H1 (cell line): ENCODE measurements around the gene VTN. TPM values are rescaled to one million over a fixed set of nuclear protein-coding genes. Genes with fewer than 3 reads are reported as not detected.

Experiments used
- CTCF ChIA-PET: fragments of 300-600 bp; sonication (Branson Sonifier 250); formaldehyde crosslinking; loops from one replicate; lab custom pipeline; 2021; ENCODE audit not compliant: partially characterized antibody; lab: Charles Lee
- POLR2A ChIA-PET: fragments of 300-600 bp; sonication (Branson Sonifier 250); formaldehyde crosslinking; loops from one replicate; lab custom pipeline; 2021; ENCODE audit warnings: inconsistent platforms; ENCODE audit not compliant: partially characterized antibody; lab: Charles Lee
- DNase-seq, 2 experiments: peaks; one replicate each; pipeline versions ENCODE4 v3.0.0 to v3.0.0-alpha.2; 2010 to 2022; ENCODE audit warnings: low spot score in 2 of 2, low read depth in 1 of 2, mixed read lengths in 1 of 2
- FAIRE-seq: peaks from 2 replicates; lab custom pipeline; 2011; peaks lifted over from hg19 to GRCh38; lab: Jason Lieb, UNC
- H2AFZ ChIP-seq: 2 replicates; pipeline ENCODE4 v1.8.1; 2012; ENCODE audit warnings: low read length, inconsistent platforms
- H2AK5ac ChIP-seq: 2 replicates; pipeline ENCODE4 v1.6.1; 2013; ENCODE audit warnings: low read depth, low read length
- H2BK120ac ChIP-seq: replicated peaks from 2 replicates; pipeline ENCODE3; 2013; ENCODE audit warnings: low read depth, low read length, inconsistent platforms
- H2BK12ac ChIP-seq: 2 replicates; pipeline ENCODE4 v1.6.1; 2013; ENCODE audit warnings: low read depth, low read length
- H2BK15ac ChIP-seq: 2 replicates; pipeline ENCODE4 v1.6.1; 2013; ENCODE audit warnings: low read length
- H2BK20ac ChIP-seq: 2 replicates; pipeline ENCODE4 v1.6.1; 2013; ENCODE audit warnings: low read length
- H2BK5ac ChIP-seq: 2 replicates; pipeline ENCODE4 v1.6.1; 2013; ENCODE audit warnings: low read depth, low read length
- H3K14ac ChIP-seq: 2 replicates; pipeline ENCODE4 v1.6.1; 2013; ENCODE audit warnings: inconsistent platforms; ENCODE audit not compliant: insufficient read length
- H3K18ac ChIP-seq: 2 replicates; pipeline ENCODE4 v1.6.1; 2013; ENCODE audit warnings: low read length; ENCODE audit errors: extremely low read depth
- H3K23ac ChIP-seq: 2 replicates; pipeline ENCODE4 v1.6.1; 2013; ENCODE audit warnings: inconsistent platforms; ENCODE audit not compliant: insufficient read length
- H3K23me2 ChIP-seq: 2 replicates; pipeline ENCODE4 v1.6.1; 2013; ENCODE audit warnings: low read depth, low read length
- H3K27ac ChIP-seq: 2 replicates; pipeline ENCODE4 v1.6.1; 2011; ENCODE audit warnings: low read depth, low read length, inconsistent platforms
- H3K27me3 ChIP-seq, 4 experiments: replicated peaks in 1 of 4; 1 replicate in 1 of 4; 2 replicates in 3 of 4; pipeline versions ENCODE4 v1.6.1 to v1.8.1; 2011 to 2013; ENCODE audit warnings: low read length in 3 of 4, mild to moderate bottlenecking in 3 of 4, inconsistent platforms in 2 of 4, mixed read lengths in 2 of 4, moderate library complexity in 1 of 4; ENCODE audit not compliant: control insufficient read depth in 3 of 4, insufficient read depth in 3 of 4; ENCODE audit errors: extremely low read depth in 1 of 4
- H3K36me3 ChIP-seq, 4 experiments: 2 replicates each; pipeline versions ENCODE4 v1.6.1 to v1.8.1; 2011 to 2013; ENCODE audit warnings: mild to moderate bottlenecking in 4 of 4, low read length in 3 of 4, moderate library complexity in 2 of 4, control low read depth in 1 of 4, inconsistent platforms in 1 of 4; ENCODE audit not compliant: insufficient read depth in 4 of 4, control insufficient read depth in 2 of 4
- H3K4ac ChIP-seq: replicated peaks from 2 replicates; pipeline ENCODE3; 2013; ENCODE audit warnings: low read length, low read depth, mixed read lengths, inconsistent platforms; ENCODE audit not compliant: insufficient read length
- H3K4me1 ChIP-seq, 4 experiments: replicated peaks in 1 of 4; 1 replicate in 1 of 4; 2 replicates in 3 of 4; pipeline versions ENCODE4 v1.6.1 to v1.8.1; 2011 to 2013; ENCODE audit warnings: low read length in 3 of 4, inconsistent platforms in 2 of 4, mixed read lengths in 1 of 4; ENCODE audit not compliant: insufficient read depth in 4 of 4, control insufficient read depth in 3 of 4
- H3K4me2 ChIP-seq, 2 experiments: 2 replicates each; pipeline versions ENCODE4 v1.6.1 to v1.8.1; 2011 to 2013; ENCODE audit warnings: low read depth in 2 of 2, low read length in 2 of 2, control low read depth in 1 of 2, inconsistent platforms in 1 of 2, mild to moderate bottlenecking in 1 of 2; ENCODE audit not compliant: insufficient read depth in 1 of 2
- H3K4me3 ChIP-seq, 4 experiments: fragments of 200-600, 300-600 bp in 1 of 4; sonication (generic), shearing (Covaris generic), sonication (Bioruptor Twin) in 1 of 4; 2 replicates each; pipeline versions ENCODE4 v1.5.1 to v1.8.1; 2011 to 2016; ENCODE audit warnings: low read length in 4 of 4, low read depth in 3 of 4, control low read depth in 2 of 4, inconsistent platforms in 2 of 4, mild to moderate bottlenecking in 2 of 4, mixed read lengths in 1 of 4, moderate library complexity in 1 of 4; ENCODE audit not compliant: insufficient read depth in 2 of 4; ENCODE audit errors: extremely low read depth in 1 of 4
- H3K56ac ChIP-seq: replicated peaks from 2 replicates; pipeline ENCODE3; 2013; ENCODE audit warnings: low read depth, mild to moderate bottlenecking, mixed read lengths, low read length, inconsistent platforms; ENCODE audit not compliant: insufficient read length
- H3K79me1 ChIP-seq: 2 replicates; pipeline ENCODE4 v1.6.1; 2013; ENCODE audit warnings: low read depth, low read length, control low read depth
- H3K79me2 ChIP-seq, 2 experiments: 2 replicates each; pipeline versions ENCODE4 v1.6.1 to v1.8.1; 2012 to 2013; ENCODE audit warnings: low read length in 2 of 2, mild to moderate bottlenecking in 2 of 2, inconsistent platforms in 1 of 2; ENCODE audit not compliant: insufficient read depth in 2 of 2, control insufficient read depth in 1 of 2
- H3K9ac ChIP-seq, 4 experiments: replicated peaks in 1 of 4; 1 replicate in 1 of 4; 2 replicates in 3 of 4; pipeline versions ENCODE4 v1.6.1 to v1.8.1; 2011 to 2013; ENCODE audit warnings: low read depth in 3 of 4, low read length in 3 of 4, control low read depth in 2 of 4, mild to moderate bottlenecking in 2 of 4, moderate library complexity in 2 of 4, inconsistent platforms in 1 of 4; ENCODE audit errors: extremely low read depth in 1 of 4
- H3K9me3 ChIP-seq, 2 experiments: 2 replicates each; pipeline versions ENCODE4 v1.6.1 to v1.8.1; 2012 to 2013; ENCODE audit warnings: mild to moderate bottlenecking in 2 of 2, moderate library complexity in 2 of 2, control low read depth in 1 of 2, inconsistent platforms in 1 of 2, low read depth in 1 of 2, low read length in 1 of 2, mixed read lengths in 1 of 2; ENCODE audit not compliant: insufficient read depth in 2 of 2
- H4K20me1 ChIP-seq, 2 experiments: replicated peaks in 1 of 2; 2 replicates each; pipeline versions ENCODE3 to v1.8.1; 2011 to 2013; ENCODE audit warnings: inconsistent platforms in 2 of 2, low read length in 2 of 2, mild to moderate bottlenecking in 1 of 2; ENCODE audit not compliant: insufficient read depth in 2 of 2, control insufficient read depth in 1 of 2
- H4K5ac ChIP-seq: 2 replicates; pipeline ENCODE4 v1.6.1; 2013; ENCODE audit warnings: low read length, low read depth, mixed read lengths, inconsistent platforms; ENCODE audit not compliant: insufficient read length
- H4K8ac ChIP-seq: 2 replicates; pipeline ENCODE4 v1.8.0; 2013; ENCODE audit warnings: mild to moderate bottlenecking, moderate library complexity, low read length, inconsistent platforms; ENCODE audit not compliant: insufficient read depth; ENCODE audit errors: extremely low read depth
- H4K91ac ChIP-seq: replicated peaks from 2 replicates; pipeline ENCODE3; 2013; ENCODE audit warnings: low read length, mixed read lengths, inconsistent platforms; ENCODE audit not compliant: insufficient read length
- CBX8 ChIP-seq: fragments of 300-800, 300-1000 bp; sonication (generic); IDR thresholded peaks from 2 replicates; pipeline ENCODE4 v1.7.1; 2016; ENCODE audit warnings: low read depth, low read length, borderline replicate concordance
- CTCF ChIP-seq, 3 experiments: IDR thresholded peaks; 1 replicate in 2 of 3; 2 replicates in 1 of 3; pipeline versions ENCODE4 v1.5.1 to v1.6.1; 2011; ENCODE audit warnings: low read length in 3 of 3, mild to moderate bottlenecking in 3 of 3, inconsistent platforms in 2 of 3, low read depth in 1 of 3, moderate library complexity in 1 of 3; ENCODE audit not compliant: insufficient read depth in 1 of 3; ENCODE audit errors: control extremely low read depth in 1 of 3
- KDM1A ChIP-seq: fragments of 200-600, 300-600 bp; sonication (generic); IDR thresholded peaks from 2 replicates; pipeline ENCODE4 v1.7.1; 2016; ENCODE audit warnings: mild to moderate bottlenecking, low read length, borderline replicate concordance
- MAX ChIP-seq: IDR thresholded peaks from 2 replicates; pipeline ENCODE4 v1.6.1; 2012; ENCODE audit warnings: inconsistent platforms
- POU5F1 ChIP-seq: IDR thresholded peaks from 2 replicates; pipeline ENCODE4 v1.6.1; 2011; ENCODE audit warnings: low read depth, mild to moderate bottlenecking, low read length, moderate library complexity
- RXRA ChIP-seq: IDR thresholded peaks from 2 replicates; pipeline ENCODE4 v1.6.1; 2011; ENCODE audit warnings: low read depth, mild to moderate bottlenecking, low read length, moderate library complexity; ENCODE audit not compliant: insufficient read depth
- SP1 ChIP-seq: IDR thresholded peaks from 2 replicates; pipeline ENCODE4 v1.6.1; 2011; ENCODE audit warnings: low read depth, low read length
- TAF7 ChIP-seq: optimal IDR thresholded peaks from 2 replicates; pipeline ENCODE3; 2011; ENCODE audit warnings: low read depth, mild to moderate bottlenecking, inconsistent platforms, low read length, moderate library complexity, borderline replicate concordance
- TCF12 ChIP-seq: IDR thresholded peaks from 2 replicates; pipeline ENCODE4 v1.6.1; 2011; ENCODE audit warnings: low read depth, mild to moderate bottlenecking, low read length
- WGBS, 2 experiments: shearing (Covaris generic) in 1 of 2; methylation state at CpG; one replicate each; pipeline versions ENCODE4 v1.1.6 to v1.1.7; 2013 to 2015; ENCODE audit warnings: low lambda C conversion rate in 2 of 2, mixed read lengths in 2 of 2, inconsistent platforms in 1 of 2, low coverage in 1 of 2, missing lambda C conversion rate in 1 of 2; ENCODE audit not compliant: insufficient replicate concordance in 2 of 2, insufficient coverage in 1 of 2, insufficient read length in 1 of 2; ENCODE audit errors: extremely low coverage in 1 of 2, missing lambda C conversion rate in 1 of 2; 5-methylcytosine and 5-hydroxymethylcytosine counted together
- polyA plus RNA-seq, 7 experiments: library from polyadenylated mRNA; depleted of rRNA in 3 of 7; stranded (reverse) in 5 of 7; unstranded in 2 of 7; fragments of >200 nt in 5 of 7; fragments of 200-250 nt in 2 of 7; gene quantifications; 1 replicate in 5 of 7; 2 replicates in 1 of 7; 4 replicates in 1 of 7; pipeline versions ENCODE4 v1.2.1 to v1.2.3, GENCODE V29; 2011 to 2013; ENCODE audit warnings: missing spikeins in 2 of 7, mixed read lengths in 2 of 7
- total RNA-seq: library from RNA; stranded (reverse); fragmentation: NEBNext Ultra II Directional; extraction: Animal tissue kit (Norgen Biotek cat#: 25700); gene quantifications from 2 replicates; pipeline ENCODE4 v1.2.1, GENCODE V29; 2021

The VTN gene
- total and polyA plus RNA-seq, 2 of the 8 experiments (the other 6 are each of a cell fraction or from before 2014, with no cell fraction given) = 0.18 TPM; not detected in 1

- Histone ChIP-seq H2BK20ac (no peak overlapping the region), H3K27me3 (no peaks in the 10 kb centered on the region), H2AK5ac (no peak overlapping the region), H3K23ac (no peak overlapping the region), H3K14ac (no peak overlapping the region), H3K9ac (no peak overlapping the region), H2BK120ac (no peak overlapping the region), H3K9me3 (no peaks in the 10 kb centered on the region), H4K5ac (no peak overlapping the region), H3K4me2 (no peak overlapping the region), H3K79me2 (no peaks in the 10 kb centered on the region), H3K79me1 (no peaks in the 10 kb centered on the region), H3K36me3 (0 out of 8 replicates have a peak, but pooled peaks cover 0 to 3% (median 0%) of the 10 kb centered on the region in 4 experiments), H3K4ac (no peak overlapping the region), H4K91ac (no peak overlapping the region), H2BK5ac (no peak overlapping the region), H3K27ac (no peak overlapping the region), H2BK12ac (no peak overlapping the region), H2AFZ (no peak overlapping the region), H4K8ac (no peak overlapping the region), H3K18ac (no peak overlapping the region), H2BK15ac (no peak overlapping the region), H3K56ac (no peak overlapping the region), H4K20me1 (no peaks in the 10 kb centered on the region), H3K4me3 (no peak overlapping the region), H3K23me2 (no peaks in the 10 kb centered on the region), H3K4me1 (no peaks in the 10 kb centered on the region; a peak in 1 of 7 replicates)
- ChIA-PET CTCF (interaction anchor here (0.7 kb wide), 1 partner anchor 12 kb away, joined by 4 read pairs; no protein-coding TSS in a partner anchor), POLR2A (interaction anchor here (12.7 kb wide), 1 partner anchor 9 kb away, joined by 135 read pairs; the partner anchor contains the start of gene SLC46A1)
- TF ChIP-seq SP1 = no peak
- TF ChIP-seq MAX = no peak
- TF ChIP-seq CBX8 = no peak
- no peak for TF ChIP-seq TCF12
- TF ChIP-seq KDM1A = no peak
- no peak for TF ChIP-seq RXRA
- TF ChIP-seq CTCF (IDR thresholded peaks at IDR 0.05; ENCODE audit: control extremely low read depth in 1 of 3, insufficient read depth in 1 of 3, low read depth in 1 of 3, low read length in 3 of 3) = no peak
- no peak for TF ChIP-seq TAF7
- no peak for TF ChIP-seq POU5F1
- 81% methylated on average over 10 of the region's 10 CpGs; no CpG with 5 or more reads in 1 of the 2 experiments for WGBS, 2 experiments
- FAIRE-seq (no peak), DNase-seq (no peak)
Measured at GRCh38 chr17:28392491-28392890, 22.4 kb upstream of the VTN start.
